ENCODE measurements around the gene OPRM1. TPM values are rescaled to one million over a fixed set of nuclear protein-coding genes. Genes with fewer than 3 reads are reported as not detected.

Gene OPRM1
- total RNA-seq, 1 experiment from 2014 or later, result not detected

DNA sequence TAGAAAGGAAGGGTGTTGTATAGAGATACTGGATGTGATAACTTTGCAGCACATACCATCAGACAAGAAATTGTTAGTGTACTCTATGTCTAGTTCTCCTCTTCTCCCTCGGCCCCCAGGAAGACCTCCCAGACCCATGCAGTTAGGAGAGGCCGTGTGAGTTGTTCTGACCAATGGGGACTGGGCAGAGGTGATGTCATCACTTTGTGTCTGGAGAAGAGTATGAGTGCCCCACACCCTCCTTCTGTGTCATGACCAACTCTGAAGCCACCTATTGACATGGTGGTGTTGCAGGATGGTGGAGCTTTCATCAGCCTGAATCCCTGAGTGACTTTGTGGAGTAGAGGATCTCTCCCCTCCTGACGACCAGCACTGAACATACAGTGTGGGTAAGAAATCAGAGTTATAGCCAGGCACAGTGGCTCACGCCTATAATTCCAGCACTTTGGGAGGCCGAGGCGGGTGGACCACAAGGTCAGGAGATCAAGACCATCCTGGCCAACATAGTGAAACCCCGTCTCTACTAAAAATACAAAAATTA is 245.3 kb downstream of the OPRM1 start:
- H3K9me3 Mint-ChIP-seq (ENCODE audit: unreplicated experiment), result peaks cover 7% of the 10 kb centered on the region
- BruUV-seq (replicated peaks), result no TSS peak
- no peak overlapping the region for H3K4me3 Mint-ChIP-seq (ENCODE audit: unreplicated experiment)
- H3K4me1 Mint-ChIP-seq (ENCODE audit: insufficient read depth, unreplicated experiment), result no peaks in the 10 kb centered on the region
- ChIA-PET POLR2A (no interaction called here), CTCF (interaction anchor here (1.0 to 1.5 kb wide), 3 partner anchors 8 to 130 kb away, joined by 4 to 5 read pairs (median 5); no protein-coding TSS in a partner anchor)
- no peak overlapping the region for H3K27ac Mint-ChIP-seq (ENCODE audit: low read depth, unreplicated experiment)
- intact Hi-C loops (cut with micrococcal nuclease), result no loop called here
- no peaks in the 10 kb centered on the region for H3K36me3 Mint-ChIP-seq (ENCODE audit: insufficient read depth, unreplicated experiment)
- TF ChIP-seq, protein P1, sequence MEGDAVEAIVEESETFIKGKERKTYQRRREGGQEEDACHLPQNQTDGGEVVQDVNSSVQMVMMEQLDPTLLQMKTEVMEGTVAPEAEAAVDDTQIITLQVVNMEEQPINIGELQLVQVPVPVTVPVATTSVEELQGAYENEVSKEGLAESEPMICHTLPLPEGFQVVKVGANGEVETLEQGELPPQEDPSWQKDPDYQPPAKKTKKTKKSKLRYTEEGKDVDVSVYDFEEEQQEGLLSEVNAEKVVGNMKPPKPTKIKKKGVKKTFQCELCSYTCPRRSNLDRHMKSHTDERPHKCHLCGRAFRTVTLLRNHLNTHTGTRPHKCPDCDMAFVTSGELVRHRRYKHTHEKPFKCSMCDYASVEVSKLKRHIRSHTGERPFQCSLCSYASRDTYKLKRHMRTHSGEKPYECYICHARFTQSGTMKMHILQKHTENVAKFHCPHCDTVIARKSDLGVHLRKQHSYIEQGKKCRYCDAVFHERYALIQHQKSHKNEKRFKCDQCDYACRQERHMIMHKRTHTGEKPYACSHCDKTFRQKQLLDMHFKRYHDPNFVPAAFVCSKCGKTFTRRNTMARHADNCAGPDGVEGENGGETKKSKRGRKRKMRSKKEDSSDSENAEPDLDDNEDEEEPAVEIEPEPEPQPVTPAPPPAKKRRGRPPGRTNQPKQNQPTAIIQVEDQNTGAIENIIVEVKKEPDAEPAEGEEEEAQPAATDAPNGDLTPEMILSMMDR (IDR thresholded peaks at IDR 0.05; ENCODE audit: unreplicated experiment), result no peak
- no peak for DNase-seq (ENCODE audit: unreplicated experiment)
- no peaks in the 10 kb centered on the region for H3K27me3 Mint-ChIP-seq (ENCODE audit: insufficient read depth, unreplicated experiment)

DNA sequence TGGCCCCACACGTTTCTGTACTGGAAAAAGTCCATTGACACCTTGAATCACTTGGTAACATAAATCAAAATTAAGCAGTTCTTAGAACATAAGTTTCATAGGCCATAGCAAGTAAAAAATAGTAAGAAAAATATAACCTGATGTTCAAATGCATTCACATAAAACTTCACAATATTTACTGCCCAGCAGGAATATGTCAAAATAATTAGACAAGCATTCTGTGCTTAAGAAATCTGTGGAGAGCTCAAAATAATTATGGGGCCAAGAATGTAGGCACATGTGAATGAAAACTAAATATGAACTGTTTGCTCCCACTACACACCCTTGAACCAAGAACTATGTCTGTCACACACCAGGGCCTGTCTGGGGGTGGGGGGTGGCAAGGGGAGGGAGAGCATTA is 246.8 kb downstream of the OPRM1 start:
- no peaks in the 10 kb centered on the region for H3K4me1 Mint-ChIP-seq (ENCODE audit: insufficient read depth, unreplicated experiment)
- H3K27me3 Mint-ChIP-seq (ENCODE audit: insufficient read depth, unreplicated experiment), result no peaks in the 10 kb centered on the region
- no peak overlapping the region for H3K4me3 Mint-ChIP-seq (ENCODE audit: unreplicated experiment)
- TF ChIP-seq, protein P1 (IDR thresholded peaks at IDR 0.05; ENCODE audit: unreplicated experiment), result no peak
- intact Hi-C loops (cut with micrococcal nuclease), result no loop called here
- ChIA-PET CTCF (interaction anchor here (1.3 kb wide), 1 partner anchor 128 kb away, joined by 5 read pairs; no protein-coding TSS in a partner anchor), POLR2A (no interaction called here)
- no peaks in the 10 kb centered on the region for H3K36me3 Mint-ChIP-seq (ENCODE audit: insufficient read depth, unreplicated experiment)
- no peak overlapping the region for H3K27ac Mint-ChIP-seq (ENCODE audit: low read depth, unreplicated experiment)
- BruUV-seq (replicated peaks), result no TSS peak
- peaks cover 7% of the 10 kb centered on the region for H3K9me3 Mint-ChIP-seq (ENCODE audit: unreplicated experiment)
- no peak for DNase-seq (ENCODE audit: unreplicated experiment)

DNA sequence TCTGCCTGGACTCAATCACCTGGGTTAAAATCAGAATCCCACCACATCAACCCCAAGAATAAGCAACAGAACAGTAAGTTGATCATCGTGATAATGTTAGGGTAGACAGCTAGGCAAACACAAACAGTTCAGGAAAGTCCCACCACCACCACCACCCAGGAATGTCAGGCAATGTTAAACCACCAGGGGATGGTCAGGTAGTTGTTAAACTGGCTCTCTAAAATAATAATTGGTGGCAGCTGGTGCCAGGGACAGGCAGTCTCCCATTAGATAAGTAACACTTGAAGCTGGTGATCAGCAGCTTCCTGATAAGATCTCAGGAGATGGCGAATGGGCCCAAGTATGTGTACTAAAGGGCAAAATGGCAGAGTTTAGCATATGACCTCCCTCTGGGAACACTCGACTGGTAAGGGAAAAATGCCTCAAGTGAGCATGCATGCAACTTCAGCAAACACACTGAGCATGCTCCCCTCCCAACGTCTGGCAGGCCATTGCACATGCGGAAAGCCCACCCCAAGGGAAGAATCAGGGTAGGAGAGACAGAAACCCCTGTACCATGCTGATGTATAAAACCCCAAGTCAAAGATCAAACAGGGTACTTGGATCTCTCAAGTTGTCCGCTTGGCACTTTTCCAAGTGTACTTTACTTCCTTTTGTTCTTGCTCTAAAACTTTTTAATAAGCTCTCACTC is 250.9 kb downstream of the OPRM1 start:
- no TSS peak for BruUV-seq (replicated peaks)
- intact Hi-C loops (cut with micrococcal nuclease), result no loop called here
- Mint-ChIP-seq H3K9me3 (ENCODE audit: unreplicated experiment) (peaks cover 7% of the 10 kb centered on the region), H3K4me3 (ENCODE audit: unreplicated experiment) (no peak overlapping the region), H3K36me3 (ENCODE audit: insufficient read depth, unreplicated experiment) (no peaks in the 10 kb centered on the region), H3K27ac (ENCODE audit: low read depth, unreplicated experiment) (no peak overlapping the region), H3K27me3 (ENCODE audit: insufficient read depth, unreplicated experiment) (no peaks in the 10 kb centered on the region), H3K4me1 (ENCODE audit: insufficient read depth, unreplicated experiment) (peaks cover 9% of the 10 kb centered on the region)
- DNase-seq (ENCODE audit: unreplicated experiment), result no peak
- POLR2A ChIA-PET, result no interaction called here
- TF ChIP-seq, protein P1 (IDR thresholded peaks at IDR 0.05; ENCODE audit: unreplicated experiment), result no peak
- CTCF ChIA-PET, result interaction anchor here (0.6 to 0.7 kb wide), 2 partner anchors 124 to 132 kb away, joined by 3 to 5 read pairs; no protein-coding TSS in a partner anchor

DNA sequence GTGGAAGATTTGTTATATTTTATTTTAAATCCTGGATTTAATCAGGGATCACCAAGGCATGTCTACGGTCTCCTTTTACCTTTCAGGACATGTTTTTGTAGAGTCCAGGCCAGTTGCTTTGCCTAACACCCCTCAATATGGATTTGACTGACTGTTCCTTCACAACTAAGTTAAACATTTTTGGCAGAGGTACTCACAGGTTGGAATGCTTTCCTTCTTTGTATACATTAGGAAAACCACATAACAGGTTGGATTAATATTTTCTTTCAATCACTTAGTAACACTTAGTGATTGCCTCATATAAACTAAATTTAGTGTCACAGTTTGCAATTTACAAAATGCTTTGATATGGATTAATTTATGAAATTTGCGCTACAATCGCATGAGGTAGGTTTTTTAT is 253.0 kb downstream of the OPRM1 start:
- H3K4me3 Mint-ChIP-seq (ENCODE audit: unreplicated experiment), result no peak overlapping the region
- no peaks in the 10 kb centered on the region for H3K27me3 Mint-ChIP-seq (ENCODE audit: insufficient read depth, unreplicated experiment)
- BruUV-seq (replicated peaks), result no TSS peak
- ChIA-PET CTCF (interaction anchor here (0.7 to 1.7 kb wide), 3 partner anchors 15 to 260 kb away, joined by 3 to 5 read pairs (median 3); no protein-coding TSS in a partner anchor), POLR2A (interaction anchor here (1.1 to 1.2 kb wide), 2 partner anchors 76 to 173 kb away, joined by 3 read pairs; no protein-coding TSS in a partner anchor)
- intact Hi-C loops (cut with micrococcal nuclease), result no loop called here
- no peaks in the 10 kb centered on the region for H3K36me3 Mint-ChIP-seq (ENCODE audit: insufficient read depth, unreplicated experiment)
- DNase-seq (ENCODE audit: unreplicated experiment), result no peak
- TF ChIP-seq, protein P1 (IDR thresholded peaks at IDR 0.05; ENCODE audit: unreplicated experiment), result no peak
- H3K9me3 Mint-ChIP-seq (ENCODE audit: unreplicated experiment), result peaks cover 3% of the 10 kb centered on the region
- no peak overlapping the region for H3K27ac Mint-ChIP-seq (ENCODE audit: low read depth, unreplicated experiment)
- H3K4me1 Mint-ChIP-seq (ENCODE audit: insufficient read depth, unreplicated experiment), result peaks cover 9% of the 10 kb centered on the region
